Vein endothelial cell (primary cell): ENCODE results near the gene NSMCE4A. TPM values are rescaled to one million over a fixed set of nuclear protein-coding genes. Genes with fewer than 3 reads are reported as not detected.

Source experiments
- small RNA-seq: library from RNA; depleted of rRNA; stranded (forward); fragments of <200 nt; gene quantifications from one replicate; pipeline ENCODE3, GENCODE V24; 2012
- total RNA-seq: library from RNA; depleted of rRNA; stranded (reverse); fragments of >200 nt; gene quantifications from 2 replicates; pipeline ENCODE4 v1.2.3, GENCODE V29; 2012

NSMCE4A gene
- total RNA-seq: 40.5 and 56.8 TPM in 2 replicates

DNA sequence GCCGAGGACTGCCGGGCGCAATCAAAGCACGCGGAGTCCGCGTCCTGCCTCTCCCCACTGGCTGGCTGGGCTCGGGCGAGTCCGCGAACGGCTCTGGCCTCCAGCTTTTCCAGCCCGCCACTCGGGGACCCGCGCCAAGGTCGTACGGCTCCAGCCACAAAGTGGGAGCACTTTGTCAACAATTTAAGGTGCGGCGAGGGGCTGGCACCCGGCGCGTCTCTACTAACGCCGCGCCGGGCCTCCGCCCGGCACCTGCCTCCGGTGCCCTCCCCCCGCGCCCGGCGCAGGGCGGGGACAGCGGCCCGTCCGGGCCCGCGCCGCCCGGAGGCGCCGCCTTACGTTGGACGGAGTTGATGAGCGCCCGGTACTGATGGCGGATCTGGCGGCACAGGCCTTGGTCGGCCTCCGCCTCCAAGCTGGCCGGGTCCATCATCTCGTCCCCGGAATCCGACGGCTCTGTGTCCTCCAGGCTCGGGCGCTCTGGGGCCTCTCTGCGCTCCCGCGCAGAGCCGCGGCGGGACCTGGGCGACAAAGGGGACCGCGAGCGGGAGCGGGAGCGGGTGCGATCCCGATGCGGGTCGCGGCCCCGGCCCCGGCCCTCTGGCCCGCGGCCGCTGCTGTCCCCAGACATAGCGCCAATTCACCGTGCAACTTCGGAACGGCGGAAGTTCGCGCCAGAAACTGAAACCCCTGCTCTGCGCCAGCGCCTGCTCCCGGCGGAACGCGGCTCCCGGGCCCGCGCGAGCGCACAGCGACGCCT lies at the start of gene NSMCE4A:
Gene NSMCE4A, minus strand, starts transcription at position 683 of the 760 bp plus-strand sequence. Its CDS starts 52 bp downstream, at position 631.

DNA sequence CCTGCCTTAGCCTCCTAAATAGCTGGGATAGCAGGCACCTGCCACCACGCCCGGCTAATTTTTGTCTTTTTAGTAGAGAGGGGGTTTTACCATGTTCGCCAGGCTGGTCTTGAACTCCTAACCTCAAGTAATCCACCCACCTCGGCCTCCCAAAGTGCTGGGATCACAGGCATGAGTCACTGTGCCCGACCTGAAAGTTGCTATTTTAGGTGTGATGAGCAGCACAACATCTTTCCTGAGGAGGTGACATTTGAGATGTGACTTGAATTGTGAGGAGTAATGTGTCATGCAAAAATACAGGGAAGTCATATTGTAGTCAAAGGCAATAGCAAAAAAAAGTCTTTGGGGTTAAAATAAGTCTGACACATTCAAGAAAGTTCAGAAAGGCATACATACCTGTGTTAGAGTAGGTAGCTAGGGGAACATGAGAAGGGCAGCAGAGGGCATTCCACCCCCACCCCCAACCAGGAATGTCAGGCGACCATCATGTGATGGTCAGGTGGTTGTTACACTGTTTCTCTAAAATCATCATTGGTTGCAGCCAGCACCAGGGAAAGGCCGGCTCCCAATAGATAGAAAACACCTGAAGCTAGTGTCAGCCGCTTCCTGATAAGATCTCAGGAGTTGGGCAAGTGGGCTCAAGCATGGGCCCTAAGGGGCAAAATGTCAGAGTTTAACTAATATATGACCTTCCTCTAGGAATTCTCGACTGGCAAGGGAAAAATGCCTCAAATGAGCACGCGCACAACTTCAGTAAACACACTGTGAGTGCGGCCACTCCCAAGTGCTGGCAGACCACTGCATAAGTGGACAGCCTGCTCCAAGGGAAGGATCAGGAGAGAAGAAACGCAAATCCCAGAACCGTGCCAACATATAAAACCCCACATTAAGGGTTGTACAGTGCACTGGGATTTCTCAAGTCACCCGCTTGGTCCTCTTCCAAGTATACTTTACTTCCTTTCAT lies 13.6 kb upstream of the NSMCE4A start, which contains the start of gene TACC2:
Gene TACC2, plus strand, starts transcription at position 803 of the 964 bp plus-strand sequence. CDS start 32,819 bp downstream, outside the sequence.

DNA sequence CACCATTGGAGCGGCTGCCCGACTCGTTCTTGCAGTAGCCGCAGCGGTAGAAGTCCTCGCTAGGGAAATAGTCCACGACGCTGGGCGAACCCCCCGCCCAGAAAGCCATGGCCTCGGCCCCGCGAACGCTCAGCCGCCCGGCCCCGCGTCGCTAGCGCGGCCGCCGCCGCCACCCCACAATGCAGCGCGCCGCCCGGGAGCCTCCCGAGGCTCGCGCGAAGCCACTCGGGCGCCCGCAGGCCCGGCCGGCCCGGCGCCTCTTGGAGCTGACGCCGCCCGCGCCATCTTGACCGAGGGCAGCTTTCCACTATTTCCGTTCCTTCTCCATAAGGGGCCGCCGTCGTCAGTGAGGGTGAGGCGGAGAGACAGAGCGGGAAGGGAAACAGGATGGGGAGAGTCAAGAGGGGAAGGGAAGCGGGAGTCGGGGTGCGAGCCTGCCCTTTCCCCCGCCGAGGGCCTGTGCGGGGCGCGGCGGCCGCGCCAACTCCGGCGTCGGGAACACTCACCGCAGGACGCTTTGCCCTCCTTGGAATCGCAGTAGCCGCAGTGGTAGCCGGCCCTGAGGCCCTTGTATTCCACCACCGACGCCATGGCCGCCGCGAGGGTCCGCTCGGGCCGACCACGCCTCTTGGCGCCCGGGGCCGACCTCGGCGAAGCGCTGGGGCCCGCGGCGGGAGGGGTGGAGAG lies 47.0 kb downstream of the NSMCE4A start, which contains the start of gene ATE1:
Gene ATE1, minus strand, starts transcription at position 191 of the 687 bp plus-strand sequence. Its CDS starts 82 bp downstream, at position 109.

Small RNA genes lying within 50 kb of the gene (small RNA-seq; reads per million reads assigned to genes)
- gene RF02219: not detected

Other genes starting within 250 kb of the NSMCE4A start
- gene ATE1, start 47.2 kb downstream of the NSMCE4A start, total RNA-seq: 24.8 and 42.4 TPM in 2 replicates
- gene TACC2, start 13.9 kb upstream of the NSMCE4A start, total RNA-seq: 18.5 and 19.9 TPM in 2 replicates